Progenitor cell of endocrine pancreas (in vitro differentiated cells): ENCODE results near the gene HOXB4. TPM values are rescaled to one million over a fixed set of nuclear protein-coding genes. Genes with fewer than 3 reads are reported as not detected.

ENCODE experiments used
- DNase-seq: peaks from one replicate; pipeline ENCODE4 v3.0.0; 2021; ENCODE audit warnings: low spot score; ENCODE audit not compliant: unreplicated experiment
- H3K27ac Mint-ChIP-seq: 2 replicates; pipeline ENCODE4 v1.8.0; 2021; ENCODE audit warnings: mild to moderate bottlenecking, moderate library complexity, mixed read lengths
- H3K27me3 Mint-ChIP-seq: 2 replicates; pipeline ENCODE4 v1.8.0; 2021; ENCODE audit warnings: mixed read lengths
- H3K36me3 Mint-ChIP-seq: 2 replicates; pipeline ENCODE4 v1.8.0; 2022; ENCODE audit warnings: mixed read lengths; ENCODE audit not compliant: insufficient read depth
- H3K4me1 Mint-ChIP-seq: 2 replicates; pipeline ENCODE4 v1.8.0; 2021; ENCODE audit warnings: low read depth, mixed read lengths
- H3K4me3 Mint-ChIP-seq: 2 replicates; pipeline ENCODE4 v1.8.0; 2021; ENCODE audit warnings: low read depth, mild to moderate bottlenecking, moderate library complexity, mixed read lengths
- H3K9me3 Mint-ChIP-seq: 2 replicates; pipeline ENCODE4 v1.8.0; 2021; ENCODE audit warnings: low read depth, mixed read lengths
- CTCF ChIP-seq: fragments of 200-600 bp; sonication (generic); IDR thresholded peaks from one replicate; pipeline ENCODE4 v1.5.0; 2021; ENCODE audit warnings: antibody characterized with exemption, mild to moderate bottlenecking; ENCODE audit not compliant: unreplicated experiment
- total RNA-seq: library from RNA; stranded (reverse); gene quantifications from 2 replicates; pipeline ENCODE4 v1.2.1, GENCODE V29; 2021

The HOXB4 gene
- total RNA-seq, 1 donor from 2014 or later, result 3.4 TPM

GRCh38 chr17:48601539-48602425 is 23.6 kb upstream of the HOXB4 start:
- no peak for TF ChIP-seq CTCF
- no peak overlapping the region for H3K4me3 Mint-ChIP-seq
- H3K27me3 Mint-ChIP-seq, result peaks cover 100% of the 10 kb centered on the region
- H3K4me1 Mint-ChIP-seq, result peaks cover 9% of the 10 kb centered on the region
- H3K36me3 Mint-ChIP-seq, result no peaks in the 10 kb centered on the region
- H3K27ac Mint-ChIP-seq, result no peak overlapping the region
- no peaks in the 10 kb centered on the region for H3K9me3 Mint-ChIP-seq
- no peak for DNase-seq

- Mint-ChIP-seq H3K9me3 (no peaks in the 10 kb centered on the region), H3K4me3 (no peak overlapping the region), H3K27ac (no peak overlapping the region), H3K36me3 (no peaks in the 10 kb centered on the region), H3K4me1 (peaks cover 10% of the 10 kb centered on the region), H3K27me3 (peaks cover 100% of the 10 kb centered on the region)
- TF ChIP-seq CTCF, result no peak
- DNase-seq, result no peak
Observed at GRCh38 chr17:48601207-48601538, 23.0 kb upstream of the HOXB4 start.

- no peak overlapping the region for H3K4me3 Mint-ChIP-seq
- no peaks in the 10 kb centered on the region for H3K9me3 Mint-ChIP-seq
- H3K36me3 Mint-ChIP-seq, result no peaks in the 10 kb centered on the region
- peaks cover 99% of the 10 kb centered on the region for H3K27me3 Mint-ChIP-seq
- no peak for TF ChIP-seq CTCF
- DNase-seq, result no peak
- H3K27ac Mint-ChIP-seq, result no peak overlapping the region
- peaks cover 10% of the 10 kb centered on the region for H3K4me1 Mint-ChIP-seq
Observed at GRCh38 chr17:48600244-48601098, 22.3 kb upstream of the HOXB4 start.

- peaks cover 99% of the 10 kb centered on the region for H3K27me3 Mint-ChIP-seq
- no peaks in the 10 kb centered on the region for H3K36me3 Mint-ChIP-seq
- H3K27ac Mint-ChIP-seq, result no peak overlapping the region
- TF ChIP-seq CTCF, result no peak
- no peaks in the 10 kb centered on the region for H3K9me3 Mint-ChIP-seq
- peaks cover 10% of the 10 kb centered on the region for H3K4me1 Mint-ChIP-seq
- DNase-seq, result no peak
- H3K4me3 Mint-ChIP-seq, result no peak overlapping the region
Observed at GRCh38 chr17:48599354-48599753, 21.2 kb upstream of the HOXB4 start.

- H3K27ac Mint-ChIP-seq, result no peak overlapping the region
- peaks cover 10% of the 10 kb centered on the region for H3K4me1 Mint-ChIP-seq
- DNase-seq, result no peak
- no peaks in the 10 kb centered on the region for H3K9me3 Mint-ChIP-seq
- H3K27me3 Mint-ChIP-seq, result peaks cover 99% of the 10 kb centered on the region
- TF ChIP-seq CTCF, result no peak
- no peaks in the 10 kb centered on the region for H3K36me3 Mint-ChIP-seq
- H3K4me3 Mint-ChIP-seq, result no peak overlapping the region
Observed at GRCh38 chr17:48598736-48599135, 20.6 kb upstream of the HOXB4 start.
